HG02943 (cell line): ENCODE results near the gene F7.

Experiments used
- ATAC-seq: cut with Tn5 transposase; IDR thresholded peaks from one replicate; pipeline ENCODE4 v1.9.1; 2021; ENCODE audit warnings: mild to moderate bottlenecking, low read depth, moderate library complexity; ENCODE audit not compliant: unreplicated experiment

Gene F7

DNA sequence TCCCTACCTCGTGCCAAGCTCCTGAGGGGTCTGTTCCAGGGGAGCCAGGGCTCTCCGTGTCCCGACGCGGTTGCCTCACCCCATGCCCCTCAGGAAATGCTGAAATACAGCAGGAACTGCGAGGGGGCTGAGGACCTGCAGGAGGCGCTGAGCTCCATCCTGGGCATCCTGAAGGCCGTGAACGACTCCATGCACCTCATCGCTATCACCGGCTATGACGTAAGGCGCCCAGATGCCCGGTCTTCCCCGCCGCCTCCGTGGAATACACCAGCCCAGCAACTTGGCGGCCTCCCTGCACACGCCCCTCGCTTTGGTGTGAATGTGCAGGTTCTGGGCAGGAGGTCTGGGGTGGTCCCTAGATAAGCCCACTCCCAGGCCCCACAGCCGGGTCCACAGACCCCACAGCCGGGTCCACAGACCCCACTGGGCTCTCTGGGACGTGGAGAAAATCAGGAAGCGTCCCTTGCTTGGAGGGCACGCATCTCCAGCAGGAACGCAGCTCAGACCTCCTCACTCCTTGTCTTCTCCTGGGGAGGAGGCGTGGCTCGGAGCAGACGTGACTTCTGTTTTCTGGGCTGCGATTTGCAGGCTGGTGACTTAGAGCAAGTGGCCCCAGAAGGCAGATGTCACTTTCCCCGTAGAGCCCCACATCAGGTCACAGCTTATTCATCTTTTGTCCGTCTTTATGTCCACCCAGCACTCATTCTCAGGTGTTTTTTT lies 19.4 kb upstream of the F7 start:
- no peak for ATAC-seq

DNA sequence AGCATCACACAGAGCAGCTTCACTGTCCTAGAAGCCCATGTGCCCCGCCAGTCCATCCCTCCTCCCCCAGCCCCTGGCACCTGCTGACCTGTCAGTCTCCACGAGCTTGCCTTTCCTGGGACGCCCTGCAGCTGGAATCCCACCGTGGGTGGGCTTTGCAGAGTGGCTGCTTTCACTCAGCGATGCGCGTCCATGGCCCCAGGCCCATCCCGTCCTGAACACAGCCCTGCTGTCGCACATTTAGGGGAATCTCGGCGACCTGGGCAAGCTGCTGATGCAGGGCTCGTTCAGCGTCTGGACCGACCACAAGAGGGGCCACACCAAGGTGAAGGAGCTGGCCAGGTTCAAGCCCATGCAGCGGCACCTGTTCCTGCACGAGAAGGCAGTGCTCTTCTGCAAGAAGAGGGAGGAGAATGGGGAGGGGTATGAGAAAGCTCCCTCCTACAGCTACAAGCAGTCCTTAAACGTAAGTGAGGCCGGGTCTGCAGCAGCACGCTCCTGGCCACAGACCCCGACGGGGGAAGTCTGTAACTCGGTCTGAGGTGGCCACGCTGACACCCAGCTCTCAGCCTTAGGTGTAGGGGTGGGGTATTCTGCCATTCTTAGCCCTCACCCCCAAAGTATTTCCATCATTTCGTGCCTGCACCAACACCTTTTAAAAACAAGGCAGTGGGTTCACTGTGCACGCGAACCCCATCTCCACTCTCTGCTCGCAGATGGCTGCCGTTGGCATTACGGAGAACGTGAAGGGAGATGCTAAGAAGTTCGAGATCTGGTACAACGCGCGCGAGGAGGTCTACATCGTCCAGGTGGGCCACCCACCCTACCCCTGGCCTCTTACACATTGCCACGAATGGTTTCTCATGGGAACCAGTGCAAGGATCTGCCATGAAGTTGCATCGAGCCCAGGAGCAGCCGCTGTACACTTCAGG lies 18.3 kb upstream of the F7 start:
- no peak for ATAC-seq

DNA sequence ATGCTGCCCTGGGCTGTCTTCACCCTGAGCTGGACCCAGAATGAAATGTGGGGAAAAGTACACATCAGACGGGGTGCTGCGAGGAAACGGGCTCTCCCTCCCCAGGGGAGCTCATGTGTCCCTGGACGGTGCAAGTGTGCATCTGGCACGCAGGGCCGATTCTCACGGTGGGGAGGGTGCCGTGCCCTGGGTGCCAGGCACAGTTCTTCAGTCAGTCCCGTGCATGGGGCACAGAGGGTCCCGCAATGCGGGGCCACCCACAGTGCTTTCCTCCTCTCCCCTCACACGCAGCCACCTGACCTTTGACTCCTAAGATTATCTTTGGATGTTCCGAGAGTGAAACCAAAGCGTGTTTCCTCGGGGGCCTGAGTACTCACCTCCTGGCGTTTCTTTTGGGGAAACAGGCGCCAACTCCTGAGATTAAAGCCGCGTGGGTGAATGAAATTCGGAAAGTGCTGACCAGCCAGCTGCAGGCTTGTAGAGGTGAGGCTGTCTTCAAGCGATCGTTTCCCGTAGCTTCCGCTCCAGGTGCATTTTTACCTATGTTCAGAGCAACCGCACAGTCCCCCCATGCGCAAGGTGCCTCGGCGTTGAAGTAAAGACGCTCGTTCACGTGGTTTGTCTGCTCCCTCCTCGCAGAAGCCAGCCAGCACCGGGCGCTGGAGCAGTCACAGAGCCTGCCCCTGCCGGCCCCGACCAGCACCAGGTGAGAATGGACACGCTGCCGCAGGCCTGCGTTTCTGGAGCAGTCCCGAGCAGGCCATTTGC lies 17.5 kb upstream of the F7 start:
- ATAC-seq: no peak

DNA sequence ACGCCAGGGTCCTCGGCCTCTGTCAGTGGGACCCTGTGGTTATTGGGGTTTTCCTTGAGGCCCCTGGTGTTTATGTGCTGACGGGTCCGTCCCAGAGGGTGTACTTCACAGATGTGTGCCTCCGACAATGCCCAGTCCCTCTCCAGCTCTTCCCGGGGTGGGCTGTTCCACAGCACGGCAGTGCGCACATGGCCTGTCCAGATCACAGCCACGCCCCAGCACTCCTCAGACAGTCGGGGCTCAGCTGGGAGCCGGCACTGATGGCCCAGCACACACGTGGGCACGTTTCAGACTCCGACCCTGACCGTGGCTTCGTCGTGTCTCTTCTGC lies 16.9 kb upstream of the F7 start:
- no peak for ATAC-seq

DNA sequence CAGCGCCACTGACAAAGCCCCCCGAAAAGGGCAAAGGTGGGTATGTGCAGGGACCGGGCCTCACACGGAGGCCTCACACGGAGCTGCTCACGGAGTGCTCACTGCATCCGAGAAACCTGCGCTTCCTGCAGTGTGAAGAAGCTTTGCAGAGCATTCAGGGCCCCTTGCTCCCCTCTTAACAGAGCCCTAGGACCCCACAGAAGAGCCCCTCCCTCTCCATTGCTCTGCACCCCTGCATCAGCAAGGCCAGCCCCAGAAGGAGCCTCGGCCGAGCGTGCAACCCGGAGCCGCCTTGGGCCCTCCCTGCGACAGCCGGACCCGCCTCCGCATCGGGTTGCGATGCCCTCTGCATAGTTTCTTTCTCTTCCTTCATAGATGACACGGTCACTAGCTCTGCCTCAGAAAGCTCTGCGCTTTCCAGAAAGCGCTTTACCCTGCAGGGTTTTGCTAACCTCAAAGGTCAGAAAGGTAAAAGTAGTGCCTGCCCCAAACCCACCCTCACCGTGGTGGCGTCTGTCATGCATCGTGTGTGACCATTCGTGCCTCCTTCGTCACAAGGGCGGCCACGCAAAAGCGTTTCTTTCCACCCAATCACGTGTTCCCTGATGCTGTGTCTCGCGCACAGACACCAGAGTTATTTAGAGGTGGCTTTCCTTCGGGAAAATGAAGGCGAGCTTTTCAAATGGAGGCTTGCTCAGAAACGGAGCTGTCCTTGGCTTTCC lies 15.7 kb upstream of the F7 start:
- no peak for ATAC-seq

DNA sequence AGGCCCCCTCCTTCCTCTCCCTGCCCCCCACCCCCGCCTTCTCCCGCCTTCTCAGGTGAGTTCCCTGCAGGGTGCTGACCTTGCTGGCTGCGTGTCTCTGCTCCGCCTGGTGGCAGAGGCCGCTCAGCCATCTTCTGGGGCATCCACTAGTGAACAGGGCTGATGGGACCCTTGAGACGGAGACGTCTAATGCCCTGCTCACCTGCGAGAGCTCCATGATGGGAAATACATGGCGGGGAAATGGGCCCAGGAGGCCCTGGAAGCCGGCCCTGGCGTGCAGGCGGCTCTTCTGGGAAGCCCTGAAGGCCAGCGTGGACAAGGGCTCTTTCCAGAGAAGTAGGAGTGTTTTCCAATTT lies 15.2 kb upstream of the F7 start:
- no peak for ATAC-seq

DNA sequence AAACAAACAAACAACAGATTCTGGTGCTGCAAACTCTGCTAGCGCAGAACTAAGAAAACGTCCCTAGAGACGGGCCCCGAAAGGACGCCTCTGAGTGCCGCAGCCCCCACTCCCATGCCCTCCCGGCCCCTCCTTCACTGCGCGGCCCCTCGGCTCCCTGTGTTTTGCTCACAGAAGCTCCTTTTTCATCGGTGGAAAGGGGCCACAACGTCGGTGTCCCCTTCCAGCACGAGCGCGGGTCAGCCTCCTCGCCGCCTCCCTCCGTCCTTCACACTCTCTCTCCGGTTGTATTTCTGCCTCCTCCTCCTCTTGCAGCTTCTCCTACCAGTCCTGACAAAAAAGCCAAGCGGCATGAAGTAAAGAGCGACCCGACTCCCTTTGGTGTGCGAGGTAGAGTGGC lies 14.8 kb upstream of the F7 start:
- ATAC-seq: no peak

DNA sequence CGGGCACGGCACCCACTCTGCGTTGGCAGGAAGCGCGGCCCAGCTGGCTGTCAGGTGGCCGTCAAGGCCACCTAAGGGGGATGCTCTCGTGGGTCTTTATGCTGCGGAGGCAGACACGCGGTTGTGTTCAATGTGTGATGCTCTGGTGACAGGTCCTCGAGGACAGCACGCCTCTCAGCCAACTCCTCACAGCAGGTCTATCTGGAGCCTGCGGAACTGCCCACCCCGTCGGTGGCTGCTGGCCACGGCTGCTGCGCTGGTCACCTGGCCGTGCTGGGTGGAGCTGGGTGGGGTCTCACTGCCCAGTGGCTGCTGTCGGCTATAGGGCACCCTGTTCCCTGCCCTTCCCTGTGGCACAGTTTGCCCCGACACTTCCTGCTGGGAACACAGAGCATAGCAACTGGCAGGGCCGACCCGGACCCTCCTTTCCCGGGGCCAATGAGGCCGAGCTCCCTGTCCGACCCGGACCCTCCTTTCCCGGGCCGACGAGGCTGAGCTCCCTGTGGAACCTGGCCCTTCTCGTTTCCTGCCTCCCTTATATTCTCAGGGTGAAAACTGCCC lies 14.3 kb upstream of the F7 start:
- ATAC-seq: no peak

DNA sequence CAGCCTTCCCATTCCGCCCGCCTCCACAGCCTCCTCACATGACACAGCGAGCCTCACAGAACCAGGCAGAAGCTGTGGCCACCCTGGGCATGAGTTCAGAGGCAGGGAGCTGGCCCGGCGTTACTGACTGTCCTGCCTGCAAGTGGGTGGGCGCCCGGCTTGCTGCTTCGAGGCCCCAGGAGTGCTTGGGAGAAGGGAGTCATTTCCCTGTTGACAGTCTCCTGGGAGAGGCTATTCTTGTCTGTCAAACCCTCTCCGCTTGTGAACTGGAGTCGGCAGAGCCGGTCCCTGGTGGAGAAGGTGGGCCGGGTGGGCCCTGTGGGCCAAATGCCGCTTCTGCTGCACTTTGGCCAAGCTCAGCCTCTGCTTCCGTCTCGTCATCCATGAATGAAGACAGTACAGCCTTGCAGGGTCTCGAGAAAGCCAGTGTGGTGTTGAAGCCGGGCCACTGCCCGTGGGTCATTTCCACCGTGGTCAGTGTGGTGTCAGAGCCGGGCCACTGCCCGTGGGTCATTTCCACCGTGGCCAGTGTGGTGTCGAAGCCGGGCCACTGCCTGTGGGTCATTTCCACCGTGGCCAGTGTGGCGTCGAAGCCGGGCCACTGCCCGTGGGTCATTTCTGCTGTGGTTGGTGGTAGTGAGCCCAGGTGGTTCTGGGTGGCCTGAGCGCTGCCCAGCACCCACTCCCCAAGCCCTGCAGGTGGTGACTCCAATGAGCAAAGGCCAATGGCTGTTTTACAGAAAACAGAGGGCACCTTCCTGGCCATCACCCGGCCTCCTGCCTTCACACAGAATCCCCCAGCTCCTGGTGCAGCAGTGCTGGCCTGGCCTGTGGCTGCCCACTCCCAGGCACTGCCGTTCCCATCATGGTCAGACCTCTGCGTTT lies 13.5 kb upstream of the F7 start:
- ATAC-seq: no peak

DNA sequence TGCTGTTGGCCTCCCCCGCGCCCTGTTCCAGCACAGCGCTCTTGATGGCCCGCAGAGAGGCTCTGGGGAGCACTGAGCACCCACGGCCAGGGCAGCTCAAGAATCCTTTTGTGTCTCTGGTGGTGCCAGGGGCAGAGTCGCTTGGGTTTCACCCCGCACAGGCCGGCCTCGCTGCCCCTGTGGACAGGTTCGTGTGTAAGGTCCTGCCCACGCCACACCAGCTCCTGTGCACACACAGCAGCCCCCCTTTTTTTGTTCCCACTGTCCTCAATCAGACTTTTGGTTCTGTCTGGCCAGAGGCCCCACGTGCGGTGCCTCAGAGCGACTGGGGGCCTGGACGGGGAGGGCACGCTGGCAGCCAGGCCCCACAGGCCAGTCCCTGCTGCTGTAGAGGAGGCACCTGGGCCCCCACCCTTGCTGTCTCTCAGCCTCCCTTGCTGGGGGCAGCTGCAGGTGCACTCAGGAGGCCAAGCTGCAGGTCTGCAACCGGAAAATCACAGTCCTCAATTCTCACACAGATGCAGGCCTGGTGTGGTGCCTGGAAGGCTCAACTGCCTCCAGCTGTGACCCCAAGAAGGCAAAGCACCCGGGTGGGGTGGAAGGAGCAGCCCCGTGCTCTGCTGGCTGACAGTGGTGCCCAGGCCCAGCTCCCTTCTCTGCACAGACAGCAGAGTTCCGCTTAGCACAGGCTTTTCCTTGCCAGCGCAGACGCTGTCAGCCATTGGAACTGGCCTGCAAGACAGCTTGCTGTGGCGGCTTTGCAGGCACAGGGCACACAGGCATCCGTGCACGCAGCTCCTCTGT lies 12.6 kb upstream of the F7 start:
- ATAC-seq: no peak

DNA sequence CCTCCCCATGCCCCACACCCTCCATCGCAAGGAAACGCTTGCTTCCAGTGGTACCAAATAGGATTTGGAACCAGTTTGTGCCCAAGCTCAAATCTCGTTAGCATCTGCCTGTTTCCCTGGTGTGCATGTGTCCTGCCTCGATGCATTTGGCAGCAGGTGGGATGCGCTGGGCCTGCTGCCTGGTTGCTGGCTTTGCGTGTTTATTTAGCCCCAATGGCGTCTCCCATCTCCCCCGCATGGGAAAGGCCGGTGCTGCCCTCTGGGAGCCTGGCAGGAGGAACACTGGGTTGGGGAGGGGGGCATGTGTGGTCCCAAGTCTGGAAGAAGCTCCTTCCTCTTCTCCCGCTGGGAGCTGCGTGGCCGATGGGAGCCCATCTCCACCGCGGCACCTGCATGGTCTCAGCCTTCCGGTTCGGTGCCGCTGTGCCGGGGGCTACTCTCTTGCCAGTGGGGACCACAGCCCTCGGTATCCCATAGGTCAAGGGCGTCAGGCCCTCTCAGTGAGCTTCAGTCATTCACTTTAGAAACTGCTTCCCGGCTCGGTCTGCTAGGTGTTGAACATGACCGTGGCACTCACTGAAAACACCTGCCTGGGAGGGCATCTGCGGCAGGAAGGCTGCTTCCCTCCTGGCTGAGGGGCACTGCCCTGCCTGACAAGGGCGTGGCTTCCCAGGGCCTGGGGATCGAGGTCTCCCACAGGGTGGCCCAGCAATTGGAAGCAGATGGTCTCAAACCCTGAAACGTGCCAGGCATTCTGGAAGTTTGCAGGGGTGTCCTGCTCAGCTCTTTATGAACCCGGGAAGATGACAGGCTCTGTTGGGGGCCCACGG lies 11.8 kb upstream of the F7 start:
- ATAC-seq: no peak

DNA sequence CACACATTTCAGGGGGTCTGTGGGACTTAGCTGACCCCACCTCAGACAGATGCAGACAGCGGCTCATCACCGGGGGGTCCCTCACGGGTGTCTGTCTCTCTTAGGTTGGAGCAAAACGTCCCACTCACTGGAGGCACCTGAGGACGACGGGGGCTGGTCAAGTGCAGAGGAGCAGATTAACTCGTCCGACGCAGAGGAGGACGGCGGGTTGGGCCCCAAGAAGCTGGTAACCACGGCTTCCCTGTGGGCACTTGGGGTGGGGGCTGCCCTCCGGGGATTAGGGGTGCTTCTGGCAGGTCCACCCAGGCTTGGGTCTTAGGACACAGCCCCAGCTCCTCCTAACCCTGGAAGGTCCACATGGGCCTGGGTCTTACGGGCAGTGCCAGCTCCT lies 11.2 kb upstream of the F7 start:
- no peak for ATAC-seq

DNA sequence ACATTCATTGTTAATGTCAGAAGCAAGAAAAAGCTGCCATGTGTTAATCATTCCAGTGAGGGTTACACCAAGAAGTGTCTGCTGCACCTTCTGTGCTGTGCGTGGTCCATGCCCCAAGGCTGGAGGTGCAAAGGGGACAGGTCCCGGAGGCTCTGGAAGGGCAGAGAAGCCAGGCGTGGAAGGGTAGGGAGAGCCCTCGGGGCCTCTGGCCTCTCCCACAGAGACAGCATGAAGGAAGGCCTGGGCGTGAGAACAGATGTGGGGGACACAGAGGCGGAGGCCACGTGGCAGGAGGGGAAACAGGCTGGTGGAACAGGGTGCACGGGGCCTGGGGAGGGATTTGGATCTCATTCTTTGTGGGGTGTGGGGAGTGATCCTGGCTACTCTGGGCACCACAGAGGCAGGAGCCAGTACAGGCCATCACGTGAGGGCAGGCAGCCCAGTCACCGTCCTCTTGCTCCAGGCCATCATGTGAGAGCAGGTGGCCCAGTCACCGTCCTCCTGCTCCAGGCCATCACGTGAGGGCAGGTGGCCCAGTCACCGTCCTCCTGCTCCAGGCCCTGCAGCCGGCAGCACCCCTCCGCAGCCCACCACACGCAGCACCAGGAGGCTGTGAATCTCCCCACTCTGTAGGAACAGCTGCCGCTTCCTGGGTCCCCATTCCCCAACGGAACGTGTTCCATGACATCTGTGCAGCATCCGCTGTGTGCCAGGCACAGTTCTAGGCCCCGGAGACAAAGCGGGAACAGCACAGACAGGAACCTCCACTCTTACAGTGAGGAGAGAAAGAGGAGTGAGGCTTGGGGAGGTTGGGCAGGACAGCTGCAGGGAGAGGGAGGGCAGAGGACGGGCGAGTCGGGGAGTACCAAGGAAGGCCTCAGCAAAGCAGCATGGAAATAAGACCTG lies 10.2 kb upstream of the F7 start:
- no peak for ATAC-seq

DNA sequence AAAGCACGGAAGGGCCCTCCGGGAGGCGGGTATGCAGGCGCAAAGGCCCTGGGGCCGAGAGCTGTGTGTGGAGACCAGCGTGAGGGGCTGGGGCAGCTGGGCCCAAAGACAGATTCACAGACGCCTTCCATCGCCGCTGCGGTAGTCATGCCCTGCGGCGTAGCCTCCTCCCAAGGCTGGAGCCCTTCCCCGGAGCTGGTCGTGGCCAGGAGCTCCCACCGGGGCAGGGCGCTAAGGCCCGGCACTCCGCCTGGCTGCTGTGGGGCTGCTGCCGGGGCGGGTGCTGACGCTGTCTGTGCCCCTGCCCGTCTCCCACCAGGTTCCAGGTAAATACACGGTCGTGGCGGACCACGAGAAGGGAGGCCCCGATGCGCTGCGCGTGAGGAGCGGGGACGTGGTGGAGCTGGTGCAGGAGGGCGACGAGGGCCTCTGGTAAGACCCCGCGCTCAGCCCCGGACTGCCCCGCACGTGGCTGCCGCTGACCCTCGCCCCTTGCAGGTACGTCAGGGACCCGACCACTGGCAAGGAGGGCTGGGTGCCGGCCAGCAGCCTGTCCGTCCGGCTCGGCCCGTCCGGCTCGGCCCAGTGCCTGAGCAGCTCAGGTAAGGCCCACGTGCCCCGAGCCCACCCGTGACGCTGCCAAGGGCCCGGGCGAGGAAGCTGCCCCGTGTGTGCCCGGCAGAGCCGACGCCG lies 9.4 kb upstream of the F7 start:
- no peak for ATAC-seq

DNA sequence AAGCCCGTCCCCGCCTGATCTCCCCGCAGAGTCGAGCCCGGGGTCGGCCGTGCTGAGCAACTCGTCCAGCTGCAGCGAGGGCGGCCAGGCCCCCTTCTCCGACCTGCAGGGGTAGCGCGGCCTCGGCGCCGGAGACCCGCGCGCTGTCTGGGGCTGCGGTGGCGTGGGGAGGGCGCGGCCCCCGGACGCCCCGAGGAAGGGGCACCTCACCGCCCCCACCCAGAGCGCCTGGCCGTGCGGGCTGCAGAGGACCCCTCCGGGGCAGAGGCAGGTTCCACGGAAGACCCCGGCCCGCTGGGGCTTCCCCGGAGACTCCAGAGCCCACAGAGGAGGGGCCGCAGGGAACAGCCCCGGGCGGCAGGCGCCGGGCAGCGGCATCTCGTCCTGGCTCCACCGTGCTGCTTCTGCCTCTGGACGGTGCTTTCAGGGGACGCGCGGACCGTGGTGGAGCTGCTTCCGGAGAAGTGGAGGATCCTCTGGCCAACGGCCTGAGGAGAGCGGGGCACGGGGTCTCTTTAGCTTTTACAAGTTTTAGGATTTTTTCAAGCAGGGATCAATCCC lies 8.8 kb upstream of the F7 start:
- no peak for ATAC-seq

DNA sequence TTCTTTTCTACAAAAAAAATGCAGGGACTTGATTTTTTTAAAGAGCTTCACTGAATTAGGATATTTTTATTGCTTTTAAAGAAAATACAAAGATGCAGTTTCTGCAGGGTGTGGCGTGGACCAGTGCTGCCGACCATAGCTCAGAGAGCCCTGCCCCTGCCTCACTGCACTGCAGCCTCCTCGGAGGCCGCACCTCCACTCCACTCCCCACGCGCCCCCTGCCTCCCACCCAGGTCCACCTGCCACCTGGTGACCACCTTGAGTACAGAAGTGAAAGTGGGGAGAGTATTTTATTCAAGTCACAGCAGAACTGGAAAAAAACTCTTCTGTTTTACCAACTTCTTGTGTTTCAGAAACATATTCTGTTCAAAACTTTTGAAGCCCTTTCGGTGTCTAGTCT lies 7.9 kb upstream of the F7 start:
- ATAC-seq: no peak
